CD4-positive, CD25-positive, alpha-beta regulatory T cell (primary cell): ENCODE data around the gene ARHGEF28. TPM values are rescaled to one million over a fixed set of nuclear protein-coding genes. Genes with fewer than 3 reads are reported as not detected.

Experiments used
- ATAC-seq, 2 donors: fragments of 150-1000 bp; cut with Tn5 transposase; one replicate each; pipeline ENCODE4 v1.10.0; 2021; ENCODE audit warnings: low read depth in 2 of 2, moderate number of reproducible peaks in 2 of 2, moderate library complexity in 1 of 2
- DNase-seq, 3 donors: peaks; one replicate each; pipeline versions ENCODE4 v3.0.0 to v3.0.0-alpha.2; 2012 to 2022; ENCODE audit warnings: mixed read lengths in 1 of 3
- H3K27ac ChIP-seq: one replicate; pipeline ENCODE4 v1.7.0; 2013; ENCODE audit warnings: mild to moderate bottlenecking, low read length; ENCODE audit not compliant: insufficient read depth, poor library complexity, severe bottlenecking
- H3K27me3 ChIP-seq: one replicate; pipeline ENCODE4 v1.7.0; 2013; ENCODE audit warnings: low read length; ENCODE audit not compliant: control insufficient read depth, insufficient read depth
- H3K36me3 ChIP-seq: one replicate; pipeline ENCODE4 v1.7.0; 2013; ENCODE audit warnings: mild to moderate bottlenecking, low read length, moderate library complexity; ENCODE audit not compliant: control insufficient read depth, insufficient read depth
- H3K4me1 ChIP-seq: 2 replicates; pipeline ENCODE4 v1.7.0; 2013; ENCODE audit warnings: mild to moderate bottlenecking, low read length; ENCODE audit not compliant: insufficient read depth, control insufficient read depth, poor library complexity, severe bottlenecking
- H3K4me3 ChIP-seq: one replicate; pipeline ENCODE4 v1.7.0; 2013; ENCODE audit warnings: low read depth, mild to moderate bottlenecking, low read length, moderate library complexity
- H3K9me3 ChIP-seq, 2 experiments: 1 replicate in 1 of 2; 2 replicates in 1 of 2; pipeline ENCODE4 v1.7.0; 2013; ENCODE audit warnings: low read length in 2 of 2, mild to moderate bottlenecking in 1 of 2, moderate library complexity in 1 of 2; ENCODE audit not compliant: control insufficient read depth in 2 of 2
- H3K27ac Mint-ChIP-seq, 3 donors: one replicate each; pipeline ENCODE4 v1.8.0; 2020 to 2022; ENCODE audit warnings: mild to moderate bottlenecking in 3 of 3, mixed read lengths in 3 of 3, moderate library complexity in 2 of 3
- H3K27me3 Mint-ChIP-seq: one replicate; pipeline ENCODE4 v1.8.0; 2022; ENCODE audit warnings: mild to moderate bottlenecking, mixed read lengths
- H3K36me3 Mint-ChIP-seq: one replicate; pipeline ENCODE4 v1.8.0; 2020; ENCODE audit warnings: mixed read lengths
- H3K4me1 Mint-ChIP-seq, 4 donors: one replicate each; pipeline ENCODE4 v1.8.0; 2020 to 2022; ENCODE audit warnings: mixed read lengths in 4 of 4, mild to moderate bottlenecking in 1 of 4
- H3K4me3 Mint-ChIP-seq, 4 donors: one replicate each; pipeline ENCODE4 v1.8.0; 2020 to 2022; ENCODE audit warnings: mild to moderate bottlenecking in 4 of 4, mixed read lengths in 4 of 4, moderate library complexity in 3 of 4
- H3K9me3 Mint-ChIP-seq, 7 donors: one replicate each; pipeline ENCODE4 v1.8.0; 2020 to 2022; ENCODE audit warnings: mixed read lengths in 7 of 7, mild to moderate bottlenecking in 3 of 7, moderate library complexity in 2 of 7
- polyA plus RNA-seq, 4 donors: library from polyadenylated mRNA; unstranded; fragments of 300-500 nt; fragmentation: Illumina TruSeq; gene quantifications; one replicate each; pipeline ENCODE4 v1.2.3, GENCODE V29; 2021
- total RNA-seq: library from RNA; stranded (reverse); gene quantifications from one replicate; pipeline ENCODE4 v1.2.3, GENCODE V29; 2022

Gene ARHGEF28
- total and polyA plus RNA-seq, 5 donors from 2014 or later = not detected

DNA sequence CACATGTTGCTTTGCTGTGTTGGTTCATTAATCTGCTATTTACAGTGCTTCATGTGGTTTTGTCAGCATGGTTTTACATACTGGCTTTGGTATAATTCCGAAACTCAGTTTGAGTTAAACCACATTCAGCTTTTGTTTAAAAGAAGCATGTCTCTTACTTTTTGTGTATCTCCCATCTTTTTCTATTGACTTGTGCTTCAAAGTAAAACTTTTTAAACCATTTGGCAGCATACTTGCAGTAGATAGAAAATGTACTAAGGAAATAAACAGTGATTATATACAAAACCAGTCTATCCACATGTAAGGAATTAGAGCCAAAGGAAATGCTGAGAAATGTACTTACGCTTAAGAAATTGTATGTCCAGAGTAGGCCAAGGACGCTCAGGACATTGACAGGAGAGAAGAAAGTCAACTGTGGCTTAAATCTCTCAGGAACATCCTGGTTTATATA, 286.9 kb downstream of the ARHGEF28 start:
- no peaks in the 10 kb centered on the region for H3K4me1 Mint-ChIP-seq
- no peak for DNase-seq
- H3K4me3 Mint-ChIP-seq = no peak overlapping the region
- Histone ChIP-seq H3K36me3 (no peaks in the 10 kb centered on the region), H3K4me1 (peaks cover 3% of the 10 kb centered on the region), H3K27me3 (no peaks in the 10 kb centered on the region), H3K9me3 (no peaks in the 10 kb centered on the region), H3K4me3 (no peak overlapping the region), H3K27ac (no peak overlapping the region)
- ATAC-seq = no peak
- H3K9me3 Mint-ChIP-seq = peaks cover 0 to 2% (median 0%) of the 10 kb centered on the region in 7 donors
- peaks cover 12% of the 10 kb centered on the region for H3K27me3 Mint-ChIP-seq
- no peak overlapping the region for H3K27ac Mint-ChIP-seq
- no peaks in the 10 kb centered on the region for H3K36me3 Mint-ChIP-seq

DNA sequence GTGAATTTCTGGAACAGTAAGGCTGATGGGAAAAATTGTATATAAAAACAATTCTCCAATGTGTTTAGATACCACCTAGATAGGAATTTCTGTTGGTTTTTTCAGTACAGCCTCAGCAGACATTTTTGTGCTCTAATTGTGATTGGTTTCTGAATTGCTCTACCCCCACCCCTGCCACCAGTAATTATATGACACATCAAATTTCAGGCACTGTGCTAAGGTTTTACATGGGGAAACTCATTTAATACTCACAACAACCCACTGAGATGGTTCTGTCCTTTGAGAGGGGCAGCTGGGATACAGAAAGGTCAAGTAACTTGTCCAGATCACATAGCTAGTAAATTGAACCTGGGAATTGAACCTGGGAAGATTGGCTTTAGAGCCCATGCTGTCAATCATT, 288.0 kb downstream of the ARHGEF28 start:
- peaks cover 0 to 2% (median 0%) of the 10 kb centered on the region in 7 donors for H3K9me3 Mint-ChIP-seq

DNA sequence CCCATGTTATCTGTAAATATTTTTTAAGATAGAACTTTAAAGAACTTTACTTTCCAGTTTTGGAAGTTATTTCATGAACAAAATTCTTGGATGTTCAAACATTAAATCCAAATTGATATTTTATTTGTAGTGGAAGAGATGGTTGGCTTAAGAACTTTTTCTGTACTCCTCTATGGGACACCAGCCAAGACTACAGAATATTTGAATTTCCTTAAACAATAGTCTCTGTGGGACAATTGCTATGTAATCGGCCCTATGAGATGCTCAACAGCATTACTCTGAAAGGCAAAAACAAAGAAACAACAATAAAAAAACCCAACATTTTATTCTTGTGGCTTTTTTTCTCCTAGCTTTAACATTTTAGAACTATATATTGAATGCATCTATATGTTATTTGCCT, 289.3 kb downstream of the ARHGEF28 start:
- no peak overlapping the region for H3K4me3 ChIP-seq
- Mint-ChIP-seq H3K36me3 (no peaks in the 10 kb centered on the region), H3K4me1 (no peaks in the 10 kb centered on the region), H3K9me3 (peaks cover 0 to 1% (median 0%) of the 10 kb centered on the region in 7 donors), H3K4me3 (no peak overlapping the region), H3K27ac (no peak overlapping the region), H3K27me3 (peaks cover 10% of the 10 kb centered on the region)
- H3K27ac ChIP-seq = no peak overlapping the region
- DNase-seq (no peak), ATAC-seq (no peak)
- H3K36me3 ChIP-seq = no peaks in the 10 kb centered on the region
- no peaks in the 10 kb centered on the region for H3K9me3 ChIP-seq
- peaks cover 3% of the 10 kb centered on the region for H3K4me1 ChIP-seq
- peaks cover 3% of the 10 kb centered on the region for H3K27me3 ChIP-seq

More for the DNA sequence above, 288.0 kb downstream of the ARHGEF28 start:
- H3K4me3 ChIP-seq = no peak overlapping the region
- H3K27ac Mint-ChIP-seq = no peak overlapping the region
- H3K27me3 ChIP-seq = no peaks in the 10 kb centered on the region
- ATAC-seq (no peak), DNase-seq (no peak)
- H3K9me3 ChIP-seq = no peaks in the 10 kb centered on the region
- no peaks in the 10 kb centered on the region for H3K4me1 Mint-ChIP-seq
- no peaks in the 10 kb centered on the region for H3K36me3 Mint-ChIP-seq
- H3K36me3 ChIP-seq = no peaks in the 10 kb centered on the region
- H3K27me3 Mint-ChIP-seq = peaks cover 8% of the 10 kb centered on the region
- peaks cover 3% of the 10 kb centered on the region for H3K4me1 ChIP-seq
- H3K27ac ChIP-seq = no peak overlapping the region
- H3K4me3 Mint-ChIP-seq = no peak overlapping the region

DNA sequence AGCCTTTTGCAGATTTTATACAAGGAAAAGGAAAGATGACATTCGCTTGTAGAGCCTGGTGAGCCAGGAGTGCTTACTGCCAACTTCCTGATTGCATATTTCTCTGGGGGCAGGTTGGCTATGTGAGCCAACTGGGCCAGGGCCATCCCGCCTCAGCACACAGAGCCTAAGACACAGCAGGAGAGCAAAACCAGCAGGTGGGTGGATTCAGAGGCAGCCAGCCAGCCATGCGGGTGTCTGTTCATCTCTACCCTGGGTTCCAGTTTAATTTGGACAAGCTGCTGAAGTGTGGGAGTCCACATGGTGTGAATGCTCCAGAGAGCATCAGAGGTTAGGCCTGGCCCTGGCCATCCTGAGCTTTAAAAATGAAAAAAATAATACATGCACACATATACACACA, 291.4 kb downstream of the ARHGEF28 start:
- H3K27me3 Mint-ChIP-seq = peaks cover 18% of the 10 kb centered on the region
- no peaks in the 10 kb centered on the region for H3K36me3 ChIP-seq
- peaks cover 7% of the 10 kb centered on the region for H3K27me3 ChIP-seq
- no peak overlapping the region for H3K27ac ChIP-seq
- no peaks in the 10 kb centered on the region for H3K36me3 Mint-ChIP-seq
- peak overlapping the region in 1 of 3 donors; percentile 29 for H3K27ac Mint-ChIP-seq
- no peaks in the 10 kb centered on the region for H3K4me1 Mint-ChIP-seq
- no peak overlapping the region for H3K4me3 Mint-ChIP-seq
- peaks cover 1% of the 10 kb centered on the region for H3K4me1 ChIP-seq
- no peak overlapping the region for H3K4me3 ChIP-seq
- DNase-seq (no peak), ATAC-seq (no peak)
- peaks cover 0 to 1% (median 0%) of the 10 kb centered on the region in 7 donors for H3K9me3 Mint-ChIP-seq
- no peaks in the 10 kb centered on the region for H3K9me3 ChIP-seq

DNA sequence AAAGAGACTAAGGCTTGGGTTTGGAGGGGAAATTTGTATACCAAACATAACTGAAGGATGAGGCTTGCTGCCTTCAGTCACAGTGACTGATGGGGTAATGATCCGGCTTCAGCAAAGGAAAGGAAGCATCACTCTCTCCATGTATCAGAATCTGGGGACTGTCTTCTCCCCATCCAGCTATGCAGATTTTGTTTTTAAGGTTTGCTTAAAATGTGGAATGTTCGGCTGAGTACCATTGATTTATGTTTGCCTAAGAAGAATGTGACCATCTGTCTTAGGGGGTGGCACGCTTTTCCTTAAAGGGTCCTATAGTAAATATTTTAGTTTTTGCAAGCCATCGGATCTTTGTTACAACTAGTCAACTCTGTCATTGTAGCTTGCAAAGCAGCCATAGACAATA, 291.9 kb downstream of the ARHGEF28 start:
- H3K4me1 ChIP-seq = no peaks in the 10 kb centered on the region
- Mint-ChIP-seq H3K27ac (no peak overlapping the region), H3K4me1 (no peaks in the 10 kb centered on the region), H3K9me3 (peaks cover 0 to 1% (median 0%) of the 10 kb centered on the region in 7 donors), H3K4me3 (no peak overlapping the region), H3K36me3 (no peaks in the 10 kb centered on the region), H3K27me3 (peaks cover 21% of the 10 kb centered on the region)
- no peaks in the 10 kb centered on the region for H3K9me3 ChIP-seq
- H3K36me3 ChIP-seq = no peaks in the 10 kb centered on the region
- H3K4me3 ChIP-seq = no peak overlapping the region
- DNase-seq = no peak
- no peak overlapping the region for H3K27ac ChIP-seq
- peaks cover 7% of the 10 kb centered on the region for H3K27me3 ChIP-seq
- no peak for ATAC-seq

DNA sequence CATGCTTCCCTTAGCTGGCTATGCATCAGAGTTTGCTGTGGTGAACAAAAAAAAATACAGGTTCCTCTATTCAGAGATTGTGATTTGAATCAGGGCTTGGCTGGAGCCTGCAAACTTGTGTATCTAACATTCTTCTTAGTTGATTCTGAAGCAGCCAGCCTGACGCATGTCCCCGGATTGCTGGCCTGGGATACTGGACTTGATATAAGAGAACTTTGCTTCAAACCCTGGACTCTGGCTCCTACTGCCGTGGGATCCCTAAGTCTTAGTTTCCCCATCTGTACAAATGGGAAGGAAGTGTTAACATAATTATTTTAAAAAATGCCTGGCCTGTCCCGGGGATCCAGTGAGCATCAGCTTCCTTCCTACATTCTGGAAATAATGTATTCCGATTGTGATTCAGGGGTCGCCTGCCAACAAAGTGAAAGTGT, 292.8 kb downstream of the ARHGEF28 start:
- no peak overlapping the region for H3K4me3 Mint-ChIP-seq
- no peaks in the 10 kb centered on the region for H3K36me3 ChIP-seq
- H3K27ac Mint-ChIP-seq = no peak overlapping the region
- peaks cover 0 to 1% (median 0%) of the 10 kb centered on the region in 7 donors for H3K9me3 Mint-ChIP-seq
- no peaks in the 10 kb centered on the region for H3K4me1 Mint-ChIP-seq
- ATAC-seq (no peak), DNase-seq (no peak)
- no peaks in the 10 kb centered on the region for H3K9me3 ChIP-seq
- H3K4me3 ChIP-seq = no peak overlapping the region
- H3K36me3 Mint-ChIP-seq = no peaks in the 10 kb centered on the region
- H3K27me3 ChIP-seq = peaks cover 7% of the 10 kb centered on the region
- H3K4me1 ChIP-seq = no peaks in the 10 kb centered on the region
- H3K27ac ChIP-seq = no peak overlapping the region
- H3K27me3 Mint-ChIP-seq = peaks cover 22% of the 10 kb centered on the region

DNA sequence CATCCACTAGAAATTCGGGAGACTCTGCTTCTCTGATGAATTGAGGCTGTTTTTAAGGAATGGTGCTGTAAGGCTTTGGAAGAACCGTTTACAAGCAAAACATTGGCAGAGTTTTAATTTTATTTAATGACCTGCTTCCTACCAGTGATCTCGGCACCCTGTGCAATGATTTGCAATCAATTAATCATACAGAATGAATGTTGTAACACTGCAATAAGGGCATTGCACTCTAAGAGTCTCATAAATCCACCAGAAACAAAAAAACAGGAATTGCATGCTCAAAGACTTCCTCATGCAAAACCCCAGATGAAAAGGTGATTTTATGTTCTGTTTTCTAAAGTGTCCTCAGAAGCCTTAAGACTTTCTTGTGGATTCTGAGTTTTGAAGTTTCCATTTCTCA, 295.7 kb downstream of the ARHGEF28 start:
- H3K27me3 ChIP-seq = peaks cover 13% of the 10 kb centered on the region
- no peak for DNase-seq
- no peaks in the 10 kb centered on the region for H3K36me3 ChIP-seq
- Mint-ChIP-seq H3K9me3 (peaks cover 0 to 2% (median 0%) of the 10 kb centered on the region in 7 donors), H3K4me3 (no peak overlapping the region), H3K27ac (no peak overlapping the region), H3K27me3 (peaks cover 29% of the 10 kb centered on the region), H3K4me1 (no peaks in the 10 kb centered on the region), H3K36me3 (no peaks in the 10 kb centered on the region)
- no peaks in the 10 kb centered on the region for H3K4me1 ChIP-seq
- no peak overlapping the region for H3K27ac ChIP-seq
- ATAC-seq = no peak
- no peak overlapping the region for H3K4me3 ChIP-seq
- no peaks in the 10 kb centered on the region for H3K9me3 ChIP-seq

DNA sequence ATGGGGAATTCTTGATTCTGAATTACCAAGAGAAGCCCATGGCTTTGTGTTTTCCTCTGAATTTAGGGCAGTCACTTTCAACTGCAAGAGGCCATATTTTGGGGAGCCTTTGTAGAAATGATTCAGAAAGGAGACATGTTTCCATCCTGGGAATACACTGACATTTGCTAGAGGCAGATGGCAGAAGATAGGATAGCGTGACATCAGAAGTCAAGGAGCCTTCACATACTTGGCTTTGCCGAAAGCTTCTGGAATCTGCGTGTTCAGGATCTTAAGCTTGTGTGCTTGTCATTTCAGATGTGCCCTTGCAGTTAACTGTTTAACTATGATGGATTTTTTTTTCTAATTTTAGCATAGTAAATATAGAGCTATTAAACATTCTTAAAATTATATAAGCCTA, 296.2 kb downstream of the ARHGEF28 start:
- ATAC-seq = no peak
- Mint-ChIP-seq H3K27me3 (peaks cover 26% of the 10 kb centered on the region), H3K36me3 (no peaks in the 10 kb centered on the region)

More for the DNA sequence above, 296.2 kb downstream of the ARHGEF28 start:
- no peak overlapping the region for H3K4me3 ChIP-seq
- no peak overlapping the region for H3K27ac ChIP-seq
- H3K9me3 Mint-ChIP-seq = peaks cover 0 to 2% (median 0%) of the 10 kb centered on the region in 7 donors
- H3K4me3 Mint-ChIP-seq = no peak overlapping the region
- H3K36me3 ChIP-seq = no peaks in the 10 kb centered on the region
- H3K4me1 ChIP-seq = no peaks in the 10 kb centered on the region
- peaks cover 13% of the 10 kb centered on the region for H3K27me3 ChIP-seq
- no peaks in the 10 kb centered on the region for H3K9me3 ChIP-seq
- no peaks in the 10 kb centered on the region for H3K4me1 Mint-ChIP-seq
- no peak overlapping the region for H3K27ac Mint-ChIP-seq
- no peak for DNase-seq
